GM19468 (cell line): ENCODE data around the gene ASTN2.

ENCODE experiments used
- ATAC-seq: cut with Tn5 transposase; IDR thresholded peaks from one replicate; pipeline ENCODE4 v1.9.1; 2021; ENCODE audit warnings: mild to moderate bottlenecking, moderate library complexity, moderate number of reproducible peaks; ENCODE audit not compliant: unreplicated experiment; ENCODE audit errors: extremely low read depth

The ASTN2 gene

DNA sequence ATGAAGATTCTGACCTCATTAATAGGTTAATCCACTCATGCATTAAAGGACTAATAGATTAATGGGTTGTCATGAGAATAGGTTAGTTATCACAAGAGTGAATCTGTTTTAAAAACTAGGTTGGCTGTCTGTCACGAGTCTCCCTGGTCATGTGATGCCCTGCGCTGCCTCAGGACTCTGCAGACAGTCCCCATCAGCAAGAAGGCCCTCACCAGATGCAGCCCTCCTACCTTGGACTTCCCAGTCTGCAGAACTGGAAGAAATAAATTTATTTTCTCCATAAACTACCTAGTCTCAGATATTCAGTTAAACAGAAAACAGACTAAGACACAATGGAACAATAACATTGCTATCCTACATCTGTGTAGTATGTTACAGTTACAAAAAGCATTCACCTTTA lies 227.4 kb downstream of the ASTN2 start:
- no peak for ATAC-seq

DNA sequence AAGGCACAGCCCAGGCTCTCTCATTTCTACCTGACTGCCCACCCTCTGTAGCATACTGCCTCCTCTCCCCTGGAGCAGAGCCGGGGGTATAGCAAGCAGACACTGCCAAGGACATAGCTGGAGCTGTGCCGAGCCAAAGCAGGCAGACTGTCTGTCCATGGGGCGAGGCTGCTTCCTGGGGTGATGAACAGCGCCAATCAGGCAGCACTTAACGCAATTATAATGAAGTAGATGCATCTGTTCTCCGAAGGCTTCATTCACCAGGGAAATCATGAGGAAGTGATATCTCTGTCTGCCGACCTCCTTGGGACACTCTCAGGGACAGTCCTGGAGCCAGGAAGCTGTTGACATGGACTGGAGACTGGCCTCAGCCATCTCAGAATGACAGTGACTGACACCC lies 230.7 kb downstream of the ASTN2 start:
- no peak for ATAC-seq

DNA sequence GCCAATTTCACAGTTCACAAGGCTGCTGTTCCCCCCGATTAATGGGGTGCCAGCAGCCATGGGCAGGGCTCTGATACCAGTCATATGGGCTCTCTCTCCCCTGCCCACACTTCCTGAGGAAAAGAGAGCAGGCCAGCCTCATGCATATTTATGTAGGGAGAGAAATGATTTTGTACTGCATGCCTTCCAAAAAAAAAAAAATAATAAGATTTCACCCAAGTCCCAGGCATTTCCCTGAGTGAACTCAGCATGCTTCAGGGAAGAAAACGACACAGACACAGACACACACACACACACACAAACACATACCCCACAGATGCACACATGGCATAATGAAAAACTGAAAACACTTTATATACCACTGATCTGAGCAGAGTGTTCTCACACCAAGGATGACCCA lies 232.8 kb downstream of the ASTN2 start:
- no peak for ATAC-seq

DNA sequence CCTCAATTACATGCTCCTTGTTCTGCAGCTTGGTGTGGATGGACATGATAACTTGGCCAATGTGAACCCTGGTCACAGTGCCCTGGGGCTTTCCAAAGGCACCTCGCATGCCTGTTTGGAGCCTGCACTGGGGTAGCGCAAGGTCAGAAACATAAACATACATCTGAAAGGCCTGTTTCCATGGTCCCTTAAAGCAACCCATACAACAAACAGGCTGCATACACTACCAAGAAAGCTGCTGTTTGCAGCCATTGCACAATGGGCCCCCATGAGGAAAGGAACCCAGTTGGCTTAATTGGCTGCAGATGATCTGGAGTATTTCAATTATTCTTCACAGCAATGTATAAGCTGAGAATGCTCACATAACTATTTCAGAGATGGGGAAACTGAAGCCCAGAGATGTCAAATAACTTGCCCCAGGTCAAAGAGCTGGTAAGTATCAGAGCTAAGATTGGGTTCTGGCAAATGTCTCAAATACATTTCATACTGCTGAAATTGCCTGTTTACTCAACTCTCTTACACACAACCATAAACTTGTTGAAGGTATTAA lies 233.9 kb downstream of the ASTN2 start:
- no peak for ATAC-seq

DNA sequence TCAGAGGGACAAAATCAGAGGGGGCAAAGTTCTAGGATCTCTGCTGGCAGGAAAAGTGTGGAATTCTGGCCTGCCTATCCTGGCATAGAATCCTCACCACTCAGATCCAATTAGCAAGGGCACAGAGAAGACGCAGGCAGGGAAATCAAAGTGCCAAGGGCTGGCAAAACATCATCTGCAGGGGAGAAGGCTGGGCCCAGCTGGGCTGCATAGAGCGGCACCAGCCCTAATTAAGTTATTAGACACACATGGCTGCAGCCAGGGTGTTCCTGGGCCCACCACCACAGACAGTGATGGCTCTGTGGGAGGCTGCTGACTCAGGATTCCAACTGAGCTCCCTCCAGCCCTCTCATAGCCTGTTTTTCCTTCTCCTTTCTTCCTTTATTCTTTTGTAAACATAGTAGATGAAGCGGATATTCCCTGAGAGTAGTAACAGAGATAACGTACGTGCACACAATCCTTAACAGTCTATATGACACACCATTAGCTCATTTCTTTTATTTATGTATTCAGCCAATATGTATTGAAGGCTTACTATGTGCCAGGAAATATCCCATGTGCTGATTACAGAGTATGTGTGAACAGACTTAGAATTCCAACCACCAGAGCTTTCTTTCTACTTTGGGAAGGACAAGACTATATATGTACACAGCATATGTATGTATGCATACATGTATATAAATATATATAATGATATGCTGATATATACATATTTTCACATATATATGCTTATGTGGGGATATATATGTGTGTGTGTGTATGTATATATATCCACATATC lies 236.1 kb downstream of the ASTN2 start:
- ATAC-seq = no peak

DNA sequence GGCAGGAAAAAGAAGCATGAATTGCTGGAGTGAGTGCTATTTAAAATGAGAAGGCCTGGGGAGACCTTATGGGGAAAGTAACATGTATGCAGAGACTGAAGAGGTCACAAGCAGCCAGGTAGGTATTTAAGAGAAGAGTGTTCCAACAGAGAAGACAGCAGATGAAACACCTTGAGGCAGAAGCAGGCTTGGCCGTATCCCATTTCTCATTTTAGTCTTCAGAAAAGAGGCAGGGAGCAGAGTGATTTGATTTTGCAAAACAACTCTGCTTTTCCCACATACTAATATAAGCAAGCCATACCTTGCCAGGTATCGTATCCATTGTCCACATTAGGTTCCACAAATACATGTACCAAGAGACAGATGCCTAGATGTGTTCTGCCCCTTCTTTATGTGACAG lies 244.3 kb downstream of the ASTN2 start:
- no peak for ATAC-seq

DNA sequence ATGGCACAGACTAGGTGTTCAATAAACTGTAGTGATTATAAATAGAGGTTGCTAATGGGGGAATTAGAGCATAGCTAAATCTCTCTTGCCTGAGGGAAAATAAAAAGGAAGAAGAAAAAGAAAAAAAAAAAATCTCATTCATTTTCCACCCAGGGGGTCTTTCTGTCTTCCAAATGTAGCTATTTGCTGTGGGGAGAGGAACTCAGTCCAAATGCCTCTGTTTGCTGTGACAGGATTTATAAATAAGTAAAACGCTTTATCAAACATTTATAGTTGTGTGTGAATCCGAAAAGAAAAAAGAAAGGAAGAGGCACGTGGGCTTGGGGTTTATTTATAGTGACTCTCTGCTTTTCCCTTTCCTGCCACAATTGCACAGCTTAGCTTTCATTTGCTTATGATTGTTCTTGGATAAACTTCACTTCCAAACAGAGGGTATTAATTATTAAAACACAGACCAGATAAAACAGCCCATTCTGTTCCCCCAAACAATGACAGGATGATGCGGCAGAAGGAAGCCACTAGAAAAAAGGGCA lies 245.7 kb downstream of the ASTN2 start:
- ATAC-seq = no peak

DNA sequence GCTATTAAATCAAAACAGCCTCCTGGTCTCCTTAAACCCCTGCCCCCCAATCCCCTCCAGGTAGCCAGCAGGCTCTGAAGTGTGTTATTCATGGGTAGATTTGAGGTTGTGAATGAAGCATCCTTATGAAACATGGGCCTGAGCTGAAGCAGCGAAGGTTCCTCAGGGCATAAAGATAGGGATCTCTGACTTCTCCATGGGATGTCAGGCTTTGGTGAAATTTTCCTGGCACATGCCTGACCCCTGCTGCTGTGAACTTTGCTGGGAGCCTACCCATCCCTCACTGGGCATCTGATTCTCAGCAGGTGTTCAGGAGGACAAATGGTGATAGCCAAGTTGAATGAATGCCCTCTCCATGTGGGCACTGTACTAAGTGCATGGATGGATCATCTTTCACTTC lies 250.3 kb downstream of the ASTN2 start:
- ATAC-seq = no peak

DNA sequence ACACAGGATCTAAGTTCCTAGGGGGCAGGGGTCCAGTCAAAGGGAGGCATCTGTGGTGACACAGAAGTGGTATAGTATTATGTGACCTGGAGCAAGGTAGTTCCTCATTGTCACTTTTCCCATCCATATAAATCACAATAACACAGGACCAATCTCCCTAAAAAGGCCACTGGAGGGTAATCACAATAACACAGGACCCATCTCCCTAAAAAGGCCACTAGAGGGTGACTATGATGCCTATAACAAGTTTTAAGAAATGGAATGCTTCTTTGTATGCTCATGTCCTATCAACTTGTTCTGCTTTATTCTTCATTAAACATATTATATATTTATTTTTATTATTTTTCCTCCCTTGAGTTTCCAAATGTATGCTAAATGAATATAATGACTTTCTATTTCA lies 254.6 kb downstream of the ASTN2 start:
- ATAC-seq = no peak

DNA sequence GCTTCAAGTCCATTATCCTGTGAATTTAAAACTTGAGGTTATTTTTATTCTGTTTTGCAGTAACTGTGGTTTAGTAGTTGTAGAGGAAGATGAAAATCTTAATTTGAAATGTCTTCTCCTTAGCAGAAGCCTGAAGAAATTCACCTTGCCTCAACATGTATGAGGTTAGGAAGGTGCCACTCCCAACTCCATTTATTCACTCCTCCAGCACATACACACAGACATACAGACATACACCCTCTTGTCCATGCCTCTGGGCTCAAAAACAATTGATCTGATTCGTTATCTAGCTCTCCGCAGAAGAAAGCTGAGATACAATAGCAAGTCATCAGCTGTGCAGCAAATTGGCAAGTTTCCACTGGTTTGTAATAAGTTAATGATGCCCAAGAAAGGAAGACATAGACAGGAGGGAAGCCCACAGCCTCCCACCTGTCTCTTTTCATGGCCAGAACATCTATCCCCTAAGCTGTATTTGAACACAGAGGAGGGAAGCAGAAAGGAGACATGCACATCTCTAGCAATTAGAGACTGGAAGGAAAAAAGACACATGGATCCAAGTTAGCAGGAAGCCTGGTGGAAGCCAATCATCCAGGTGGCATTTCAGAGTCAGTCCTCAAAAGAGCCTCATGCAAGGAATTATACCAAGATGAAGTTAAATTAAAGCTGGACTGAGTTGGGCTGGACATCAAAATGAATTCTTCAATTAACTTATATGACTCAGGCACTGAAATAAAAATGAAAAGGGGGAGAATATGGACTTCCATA lies 257.9 kb downstream of the ASTN2 start:
- ATAC-seq = no peak

DNA sequence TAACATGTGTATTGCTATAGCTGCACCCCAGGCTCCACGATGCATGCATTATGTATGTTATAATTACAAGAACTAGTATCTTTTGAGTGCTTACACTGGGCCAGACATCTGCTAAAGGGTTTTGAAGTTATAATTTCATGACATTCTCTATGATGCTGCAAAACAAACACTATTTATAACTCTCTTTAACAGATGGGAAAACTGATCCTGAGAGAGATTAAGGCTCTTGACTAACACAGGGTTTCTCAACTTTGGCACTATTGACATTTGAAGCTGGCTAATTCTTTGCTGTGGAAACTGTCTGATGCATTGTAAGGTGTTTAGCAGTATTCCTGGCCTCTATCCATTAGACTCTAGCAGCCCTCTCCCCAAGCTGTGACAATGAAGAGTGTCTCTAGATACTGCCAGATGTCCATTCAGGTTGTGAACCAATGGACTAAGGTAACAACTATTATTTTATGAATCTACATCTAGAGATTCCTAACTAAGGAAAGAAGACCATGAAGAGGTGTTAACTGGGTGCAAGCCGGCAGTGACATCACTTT lies 258.6 kb downstream of the ASTN2 start:
- no peak for ATAC-seq

DNA sequence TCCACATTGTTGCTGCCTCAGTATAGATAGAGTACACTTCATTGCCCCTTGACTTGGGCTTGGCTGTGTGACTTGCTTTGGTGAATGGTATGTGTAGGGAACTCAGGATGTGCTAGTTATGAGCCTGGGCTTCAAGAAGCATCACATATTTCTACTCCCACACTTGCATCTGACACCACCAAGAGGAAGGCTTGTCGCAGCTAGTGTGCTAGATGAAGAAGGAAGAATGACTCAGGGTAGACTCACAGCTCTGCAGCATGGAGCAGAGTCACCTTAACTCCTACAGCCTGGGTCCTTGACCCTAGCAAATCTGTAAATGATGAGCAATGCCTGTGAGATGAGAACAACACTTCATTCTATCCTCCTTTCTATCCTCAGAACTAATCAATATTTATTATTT lies 261.8 kb downstream of the ASTN2 start:
- no peak for ATAC-seq

DNA sequence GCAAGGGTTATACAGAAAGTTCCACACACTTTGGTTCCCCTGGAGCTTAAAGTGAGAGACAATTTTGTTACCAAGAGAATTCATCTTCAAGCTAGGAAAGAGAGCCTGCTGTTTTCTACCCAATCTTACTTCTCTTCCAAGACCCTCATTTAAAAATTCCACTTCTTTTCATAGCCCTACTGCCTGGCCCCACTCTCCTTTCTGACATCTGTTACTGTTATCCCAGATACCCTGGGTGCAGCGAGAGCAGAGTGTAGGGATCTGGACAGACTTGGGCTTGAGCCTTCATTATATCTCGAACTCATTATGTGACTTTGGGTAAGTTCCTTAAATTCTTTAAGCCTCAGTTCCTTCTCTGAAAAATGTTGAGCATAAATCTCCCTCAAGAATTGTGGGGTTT lies 263.1 kb downstream of the ASTN2 start:
- ATAC-seq = no peak

DNA sequence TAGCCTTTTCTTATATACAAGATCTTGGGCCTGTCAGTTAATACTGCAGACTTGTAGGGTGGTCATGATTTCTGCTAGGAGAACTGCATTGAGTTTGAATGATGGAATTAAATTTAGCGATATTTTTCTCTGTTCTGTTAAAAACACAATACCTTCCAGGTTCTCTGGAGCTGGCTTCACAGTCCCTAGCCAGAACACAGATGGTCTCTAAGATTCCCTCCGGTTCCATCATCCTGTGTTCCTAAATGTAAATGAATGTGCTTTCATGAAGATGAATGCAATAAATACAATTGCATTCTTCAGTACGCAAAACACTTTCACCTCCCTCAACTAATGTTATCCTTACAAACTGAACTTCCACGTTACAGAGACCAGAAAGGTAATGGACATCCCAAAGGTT lies 264.9 kb downstream of the ASTN2 start:
- ATAC-seq = no peak

DNA sequence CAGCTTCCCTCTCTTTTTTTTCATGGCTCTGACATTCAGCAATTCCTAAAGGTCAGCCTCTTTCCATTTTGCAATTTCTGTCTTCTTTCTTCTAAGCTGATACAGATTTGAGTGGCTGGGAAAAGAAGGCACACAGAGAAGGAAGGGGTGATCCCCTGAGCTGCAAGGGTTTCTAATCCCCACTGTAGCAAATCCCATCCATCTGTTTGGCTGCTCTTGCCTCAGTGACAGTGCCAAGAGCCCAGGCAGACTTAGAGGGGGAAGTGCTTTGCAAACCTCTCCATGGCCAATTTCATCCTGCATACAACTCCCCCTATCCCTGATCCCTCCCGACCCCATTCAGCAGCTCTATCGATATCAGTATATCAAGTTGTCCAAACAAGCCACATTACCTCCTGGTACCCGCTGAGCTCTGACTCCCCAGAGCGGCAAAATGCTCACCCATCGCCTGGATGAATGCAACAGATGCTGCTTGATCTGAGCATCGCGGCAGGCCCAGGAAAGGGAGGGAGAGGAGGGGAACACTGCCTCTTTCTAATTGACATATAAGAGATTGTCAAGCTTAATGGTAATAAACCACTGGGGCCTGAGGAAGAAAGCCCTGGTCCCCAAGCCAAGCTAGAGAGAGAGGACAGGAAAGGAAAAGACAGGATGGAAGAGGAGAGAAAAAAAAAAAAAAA lies 268.9 kb downstream of the ASTN2 start:
- no peak for ATAC-seq

DNA sequence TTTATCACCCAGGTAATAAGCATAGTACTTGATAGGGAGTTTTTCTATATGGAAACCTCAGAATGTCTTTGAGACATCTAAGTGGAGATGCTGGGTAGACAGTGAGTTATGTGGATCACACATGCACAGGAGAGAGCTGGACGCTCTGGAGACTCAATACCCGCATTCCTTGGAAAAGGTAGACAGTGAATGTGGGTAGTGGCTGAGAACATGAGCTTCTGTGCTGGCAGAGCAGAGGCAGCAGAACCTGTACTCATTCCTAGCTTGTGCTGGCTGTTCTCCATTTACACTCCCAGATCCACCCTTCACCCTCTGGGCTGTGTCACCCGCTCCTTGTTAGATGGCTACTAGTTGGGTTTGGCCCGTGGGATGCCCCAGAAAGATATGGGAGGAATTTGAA lies 269.8 kb downstream of the ASTN2 start:
- ATAC-seq = no peak

DNA sequence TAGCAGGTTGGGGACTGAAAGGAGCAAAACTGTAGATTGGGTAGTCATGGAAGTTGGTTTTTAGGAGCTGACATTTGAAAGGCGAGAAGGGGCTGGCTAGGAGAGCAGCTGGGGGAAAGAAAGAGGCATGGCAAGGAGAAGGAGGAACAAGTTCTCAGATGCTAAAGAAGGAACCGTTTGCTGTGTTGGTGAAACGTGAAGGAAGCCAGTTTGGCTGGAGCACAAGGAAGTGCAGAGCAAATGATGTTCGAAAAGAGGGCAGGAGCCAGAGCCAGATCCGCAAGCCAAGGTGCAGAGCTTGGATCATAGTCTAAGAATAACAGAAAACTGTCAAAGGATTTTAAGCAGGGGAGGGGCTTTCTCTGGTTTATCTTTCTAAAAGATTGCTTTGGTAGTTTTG lies 276.6 kb downstream of the ASTN2 start:
- ATAC-seq = no peak

DNA sequence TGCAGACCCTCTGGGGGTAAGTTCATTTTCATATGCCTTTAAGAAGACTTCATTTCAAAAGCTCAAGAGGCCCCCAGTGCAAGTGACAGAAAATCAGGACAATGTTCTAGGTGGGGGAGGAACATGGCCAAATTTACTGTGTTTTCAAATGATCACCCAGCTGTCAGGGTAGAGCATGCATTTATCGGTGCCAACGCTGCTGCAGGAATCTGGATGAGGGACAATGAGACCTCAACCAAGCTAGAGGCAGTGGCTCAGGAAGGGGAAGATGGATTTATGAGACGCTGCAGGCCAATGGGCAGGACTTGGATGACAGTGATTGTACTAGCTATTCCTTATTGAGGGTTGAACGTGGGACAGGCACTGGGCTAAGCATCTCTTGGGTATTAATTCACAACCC lies 278.4 kb downstream of the ASTN2 start:
- no peak for ATAC-seq

DNA sequence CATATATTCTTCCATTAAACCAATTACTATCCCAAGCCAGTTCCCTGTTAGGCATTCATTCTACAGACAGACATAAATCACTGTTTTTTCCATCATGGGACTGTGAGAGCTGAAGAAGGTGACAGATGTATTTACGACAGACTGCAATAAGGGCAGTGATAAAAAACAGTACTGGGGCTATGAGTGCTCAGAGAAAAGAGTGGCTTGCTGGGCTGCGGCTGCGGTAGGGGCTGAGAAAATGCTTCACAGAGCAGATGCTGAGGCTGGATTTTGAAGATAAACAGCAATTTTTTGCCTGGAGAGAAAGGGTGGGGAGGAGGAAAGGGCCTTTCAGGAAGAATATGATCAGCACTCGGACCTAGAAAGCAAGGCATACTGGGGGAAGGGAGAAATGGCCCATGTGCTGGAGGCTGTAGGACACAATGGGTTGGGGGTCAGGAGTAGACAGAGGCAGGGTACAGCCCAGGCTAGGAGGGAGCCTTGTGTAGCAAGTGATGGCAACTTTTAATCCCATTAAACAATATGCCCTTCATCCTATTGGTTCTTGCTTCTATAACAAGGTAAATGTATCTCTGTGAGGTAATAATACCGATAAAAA lies 279.3 kb downstream of the ASTN2 start:
- ATAC-seq = no peak
